Hepatocyte (in vitro differentiated cells): Measurements from ENCODE around the gene GLRA3.

Source experiments
- CTCF ChIP-seq: fragments of 200-600 bp; sonication (generic); IDR thresholded peaks from 2 replicates; pipeline ENCODE4 v1.5.1; 2016; ENCODE audit warnings: antibody characterized with exemption, mild to moderate bottlenecking; ENCODE audit not compliant: poor library complexity
- EZH2 ChIP-seq: fragments of 200-600 bp; sonication (generic); IDR thresholded peaks from 2 replicates; pipeline ENCODE4 v1.6.1; 2016; ENCODE audit warnings: antibody characterized with exemption, mild to moderate bottlenecking, borderline replicate concordance

- TF ChIP-seq CTCF (no peak), EZH2 (no peak)
Observed at GRCh38 chr4:174739576-174739975, 89.5 kb downstream of the GLRA3 start.
